Measurements from ENCODE around the gene GCNT2. TPM values are rescaled to one million over a fixed set of nuclear protein-coding genes. Genes with fewer than 3 reads are reported as not detected.
"Not testable (repeated sequence)": the region's sequence is repeated elsewhere in the genome, so short reads cannot be mapped to it uniquely, and the experiment has no call there.

The GCNT2 gene
- total RNA-seq, 1 donor from 2014 or later, result 27.4 TPM

DNA sequence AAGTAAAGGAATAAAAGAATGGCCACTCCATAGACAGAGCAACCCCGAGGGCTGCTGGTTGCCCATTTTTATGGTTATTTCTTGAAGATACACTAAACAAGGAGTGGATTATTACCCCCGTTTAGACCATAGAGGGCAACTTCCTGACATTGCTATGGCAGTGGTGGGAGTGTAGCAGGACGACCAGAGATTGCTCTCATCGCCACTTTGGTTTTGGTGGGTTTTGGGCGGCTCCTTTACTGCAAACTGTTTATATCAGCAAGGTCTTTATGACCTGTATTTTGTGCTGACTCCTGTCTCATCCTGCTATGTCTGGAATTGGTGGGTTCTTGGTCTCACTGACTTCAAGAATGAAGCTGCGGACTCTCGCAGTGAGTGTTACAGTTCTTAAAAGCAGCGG lies 94.5 kb downstream of the GCNT2 start:
- no peaks in the 10 kb centered on the region for H3K9me3 ChIP-seq
- no peaks in the 10 kb centered on the region for H3K4me1 ChIP-seq
- intact Hi-C loops (cut with DNase I), result no loop called here
- no peak for DNase-seq
- H3K27ac ChIP-seq, result no peak overlapping the region
- no peak overlapping the region for H3K4me3 ChIP-seq
- H3K27me3 ChIP-seq, result no peaks in the 10 kb centered on the region
- no peaks in the 10 kb centered on the region for H3K36me3 ChIP-seq
- no peak for TF ChIP-seq CTCF (IDR thresholded peaks at IDR 0.05)
- no peak for ATAC-seq

DNA sequence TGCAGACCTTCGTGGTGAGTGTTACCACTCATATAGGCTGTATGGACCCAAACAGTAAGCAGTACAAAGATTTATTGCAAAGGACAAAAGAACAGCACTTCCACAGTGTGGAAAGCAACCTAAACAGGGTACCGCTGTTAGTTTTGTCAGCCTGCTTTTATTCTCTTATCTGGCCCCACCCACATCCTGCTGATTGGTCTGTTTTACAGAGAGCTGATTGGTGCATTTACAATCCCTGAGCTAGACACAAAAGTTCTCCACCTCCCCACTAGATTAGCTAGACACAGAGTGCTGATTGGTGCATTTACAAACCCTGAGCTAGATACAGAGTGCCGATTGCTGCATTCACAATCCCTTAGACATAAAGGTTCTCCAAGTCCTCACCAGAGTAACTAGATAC lies 95.1 kb downstream of the GCNT2 start:
- intact Hi-C loops (cut with DNase I); ATAC-seq; H3K36me3 ChIP-seq: not testable (repeated sequence)

GRCh38 chr6:10617008-10617696 lies 96.0 kb downstream of the GCNT2 start:
- TF ChIP-seq CTCF (IDR thresholded peaks at IDR 0.05), result no peak
- H3K4me1 ChIP-seq, result no peaks in the 10 kb centered on the region
- no peaks in the 10 kb centered on the region for H3K36me3 ChIP-seq
- intact Hi-C loops (cut with DNase I), result no loop called here
- ATAC-seq (peak; percentile 52), DNase-seq (peak; percentile 67)
- H3K27me3 ChIP-seq, result no peaks in the 10 kb centered on the region
- H3K4me3 ChIP-seq, result no peak overlapping the region
- H3K9me3 ChIP-seq, result no peaks in the 10 kb centered on the region
- no peak overlapping the region for H3K27ac ChIP-seq

More for the DNA sequence above, 95.1 kb downstream of the GCNT2 start:
- H3K4me1 ChIP-seq, H3K27ac ChIP-seq, H3K27me3 ChIP-seq, DNase-seq, H3K9me3 ChIP-seq, H3K4me3 ChIP-seq: not testable (repeated sequence)

- H3K27me3 ChIP-seq, result no peaks in the 10 kb centered on the region
- DNase-seq (no peak), ATAC-seq (no peak)
- no peak for TF ChIP-seq CTCF (IDR thresholded peaks at IDR 0.05)
- intact Hi-C loops (cut with DNase I), result no loop called here
- H3K4me1 ChIP-seq, result no peaks in the 10 kb centered on the region
- no peak overlapping the region for H3K27ac ChIP-seq
- H3K36me3 ChIP-seq, result no peaks in the 10 kb centered on the region
- H3K4me3 ChIP-seq, result no peak overlapping the region
- no peaks in the 10 kb centered on the region for H3K9me3 ChIP-seq
Measured at GRCh38 chr6:10618409-10618808, 97.3 kb downstream of the GCNT2 start.

GRCh38 chr6:10621213-10621612 lies 100.1 kb downstream of the GCNT2 start:
- H3K4me3 ChIP-seq, result no peak overlapping the region
- TF ChIP-seq CTCF (IDR thresholded peaks at IDR 0.05), result no peak
- H3K36me3 ChIP-seq, result peaks cover 3% of the 10 kb centered on the region
- ATAC-seq (no peak), DNase-seq (no peak)
- no peaks in the 10 kb centered on the region for H3K9me3 ChIP-seq
- no peaks in the 10 kb centered on the region for H3K4me1 ChIP-seq
- H3K27me3 ChIP-seq, result no peaks in the 10 kb centered on the region
- intact Hi-C loops (cut with DNase I), result no loop called here
- no peak overlapping the region for H3K27ac ChIP-seq

DNA sequence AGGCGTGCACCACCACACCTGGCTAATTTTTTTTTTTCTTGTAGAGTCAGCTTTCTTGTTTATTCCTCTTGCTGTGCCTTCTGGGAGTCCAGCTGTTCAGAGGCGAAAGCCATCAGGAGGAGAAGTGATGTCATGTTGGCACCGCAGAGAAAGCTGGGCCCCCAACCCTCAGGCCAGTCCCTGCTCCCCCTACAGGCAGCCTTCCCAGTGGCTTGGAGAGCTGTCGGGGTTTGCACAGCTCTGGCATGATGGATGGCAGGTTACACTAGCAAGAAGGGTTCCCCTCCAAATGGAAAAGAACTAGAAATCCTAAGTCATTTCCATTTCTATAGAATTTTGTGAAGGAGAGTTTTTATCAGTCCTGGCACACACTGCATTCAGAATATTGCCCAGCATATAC lies 100.7 kb downstream of the GCNT2 start:
- TF ChIP-seq CTCF (IDR thresholded peaks at IDR 0.05), result no peak
- no peak for ATAC-seq
- DNase-seq, result no peak

More for the DNA sequence above, 100.7 kb downstream of the GCNT2 start:
- no peaks in the 10 kb centered on the region for H3K9me3 ChIP-seq
- no peaks in the 10 kb centered on the region for H3K27me3 ChIP-seq
- intact Hi-C loops (cut with DNase I), result no loop called here
- H3K4me1 ChIP-seq, result no peaks in the 10 kb centered on the region
- H3K27ac ChIP-seq, result no peak overlapping the region
- H3K4me3 ChIP-seq, result no peak overlapping the region
- peaks cover 4% of the 10 kb centered on the region for H3K36me3 ChIP-seq

Measured in upper lobe of right lung (tissue), 1 donor.